ENCODE results near the gene RBP3. TPM values are rescaled to one million over a fixed set of nuclear protein-coding genes. Genes with fewer than 3 reads are reported as not detected.

The RBP3 gene
- total RNA-seq, 1 experiment from 2014 or later: not detected

DNA sequence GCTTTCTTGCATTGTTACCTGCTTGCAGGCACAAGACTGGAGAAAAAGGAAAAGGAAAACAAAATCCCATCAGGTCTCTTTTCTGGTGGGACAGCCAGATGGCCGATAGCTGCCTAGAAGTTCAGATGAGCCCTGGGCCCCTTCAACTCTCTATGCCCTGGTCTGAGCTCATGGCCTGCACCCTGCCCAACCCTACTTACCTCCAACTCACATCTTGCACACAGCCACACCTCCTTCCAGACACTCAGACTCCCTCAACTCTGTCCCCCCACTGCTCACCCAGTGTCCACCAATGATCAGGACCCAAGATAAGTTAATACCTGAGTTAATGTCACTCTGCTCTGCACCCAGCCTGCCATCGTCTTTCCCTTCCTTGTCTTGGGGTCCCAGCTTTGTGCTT lies 10.9 kb downstream of the RBP3 start:
- BruUV-seq (replicated peaks): no TSS peak
- in situ Hi-C loops (cut with HindIII; ENCODE audit: low pct_unique_long_range_greater_than_20kb, low sequenced_read_pairs): no loop called here
- Histone ChIP-seq H3K36me3 (ENCODE audit: control insufficient read depth, insufficient read depth, low read length) (no peaks in the 10 kb centered on the region), H3K4me3 (ENCODE audit: low read depth in 2 of 2, low read length in 2 of 2) (no peak overlapping the region), H3K4me1 (ENCODE audit: control insufficient read depth, insufficient read depth, low read length) (peaks cover 1% of the 10 kb centered on the region; the same call in 1 of the 2 replicates), H3K27me3 (ENCODE audit: control insufficient read depth, insufficient read depth, low read length) (no peaks in the 10 kb centered on the region), H3K9me3 (ENCODE audit: control insufficient read depth, insufficient read depth, low read depth, low read length) (no peaks in the 10 kb centered on the region), H3K27ac (ENCODE audit: low read length) (no peak overlapping the region)
- intact Hi-C loops (cut with micrococcal nuclease; ENCODE audit: unreplicated experiment): no loop called here
- ATAC-seq: no peak
- no peak for DNase-seq (ENCODE audit: low read depth, low spot score)
- TF ChIP-seq POLR2AphosphoS5 (IDR thresholded peaks at IDR 0.05; ENCODE audit: low read depth, low read length) (no peak), CTCF (IDR thresholded peaks at IDR 0.05) (no peak)
- ChIA-PET CTCF (no interaction called here), POLR2A (no interaction called here)

- Histone ChIP-seq H3K27ac (ENCODE audit: low read length) (no peak overlapping the region), H3K4me1 (ENCODE audit: control insufficient read depth, insufficient read depth, low read length) (peaks cover 4% of the 10 kb centered on the region; the same call in 1 of the 2 replicates), H3K27me3 (ENCODE audit: control insufficient read depth, insufficient read depth, low read length) (no peaks in the 10 kb centered on the region), H3K4me3 (ENCODE audit: low read depth in 2 of 2, low read length in 2 of 2) (no peak overlapping the region), H3K36me3 (ENCODE audit: control insufficient read depth, insufficient read depth, low read length) (no peaks in the 10 kb centered on the region), H3K9me3 (ENCODE audit: control insufficient read depth, insufficient read depth, low read depth, low read length) (no peaks in the 10 kb centered on the region)
- in situ Hi-C loops (cut with HindIII; ENCODE audit: low pct_unique_long_range_greater_than_20kb, low sequenced_read_pairs): no loop called here
- BruUV-seq (replicated peaks): no TSS peak
- CTCF ChIA-PET: interaction anchor here (0.9 kb wide), 1 partner anchor 44 kb away, joined by 3 read pairs; no protein-coding TSS in a partner anchor
- intact Hi-C loops (cut with micrococcal nuclease; ENCODE audit: unreplicated experiment): no loop called here
- ATAC-seq (no peak), DNase-seq (ENCODE audit: low read depth, low spot score) (no peak)
- TF ChIP-seq REST (IDR thresholded peaks at IDR 0.05; ENCODE audit: insufficient read depth in 1 of 2, low read depth in 2 of 2, low read length in 1 of 2) (no peak), POLR2AphosphoS5 (IDR thresholded peaks at IDR 0.05; ENCODE audit: low read depth, low read length) (no peak)
- POLR2A ChIA-PET: interaction anchor here (0.6 kb wide), 1 partner anchor 24 kb away, joined by 3 read pairs; the partner anchor contains the start of gene ZNF488
Observed at GRCh38 chr10:47359626-47360418, 11.7 kb downstream of the RBP3 start.

GRCh38 chr10:47360419-47361040 lies 12.4 kb downstream of the RBP3 start:
- Histone ChIP-seq H3K27ac (ENCODE audit: low read length) (no peak overlapping the region), H3K27me3 (ENCODE audit: control insufficient read depth, insufficient read depth, low read length) (no peaks in the 10 kb centered on the region), H3K36me3 (ENCODE audit: control insufficient read depth, insufficient read depth, low read length) (no peaks in the 10 kb centered on the region), H3K4me1 (ENCODE audit: control insufficient read depth, insufficient read depth, low read length) (peaks cover 4% of the 10 kb centered on the region; the same call in 1 of the 2 replicates), H3K4me3 (ENCODE audit: low read depth in 2 of 2, low read length in 2 of 2) (no peak overlapping the region), H3K9me3 (ENCODE audit: control insufficient read depth, insufficient read depth, low read depth, low read length) (no peaks in the 10 kb centered on the region)
- in situ Hi-C loops (cut with HindIII; ENCODE audit: low pct_unique_long_range_greater_than_20kb, low sequenced_read_pairs) (no loop called here), intact Hi-C loops (cut with micrococcal nuclease; ENCODE audit: unreplicated experiment) (no loop called here)
- DNase-seq (ENCODE audit: low read depth, low spot score) (no peak), ATAC-seq (no peak)
- ChIA-PET CTCF (interaction anchor here (0.9 kb wide), 1 partner anchor 43 kb away, joined by 3 read pairs; no protein-coding TSS in a partner anchor), POLR2A (no interaction called here)
- TF ChIP-seq CTCF (IDR thresholded peaks at IDR 0.05) (no peak), TCF7L2 (IDR thresholded peaks at IDR 0.05; ENCODE audit: low read depth, low read length) (no peak)
- no TSS peak for BruUV-seq (replicated peaks)
